Middle frontal gyrus (tissue), 1 donor: ENCODE data around the gene ARL16.

ENCODE experiments used
- DNase-seq: peaks from one replicate; pipeline ENCODE4 v3.0.0-alpha.2; 2015; ENCODE audit warnings: low spot score; ENCODE audit errors: extremely low spot score

The ARL16 gene

DNA sequence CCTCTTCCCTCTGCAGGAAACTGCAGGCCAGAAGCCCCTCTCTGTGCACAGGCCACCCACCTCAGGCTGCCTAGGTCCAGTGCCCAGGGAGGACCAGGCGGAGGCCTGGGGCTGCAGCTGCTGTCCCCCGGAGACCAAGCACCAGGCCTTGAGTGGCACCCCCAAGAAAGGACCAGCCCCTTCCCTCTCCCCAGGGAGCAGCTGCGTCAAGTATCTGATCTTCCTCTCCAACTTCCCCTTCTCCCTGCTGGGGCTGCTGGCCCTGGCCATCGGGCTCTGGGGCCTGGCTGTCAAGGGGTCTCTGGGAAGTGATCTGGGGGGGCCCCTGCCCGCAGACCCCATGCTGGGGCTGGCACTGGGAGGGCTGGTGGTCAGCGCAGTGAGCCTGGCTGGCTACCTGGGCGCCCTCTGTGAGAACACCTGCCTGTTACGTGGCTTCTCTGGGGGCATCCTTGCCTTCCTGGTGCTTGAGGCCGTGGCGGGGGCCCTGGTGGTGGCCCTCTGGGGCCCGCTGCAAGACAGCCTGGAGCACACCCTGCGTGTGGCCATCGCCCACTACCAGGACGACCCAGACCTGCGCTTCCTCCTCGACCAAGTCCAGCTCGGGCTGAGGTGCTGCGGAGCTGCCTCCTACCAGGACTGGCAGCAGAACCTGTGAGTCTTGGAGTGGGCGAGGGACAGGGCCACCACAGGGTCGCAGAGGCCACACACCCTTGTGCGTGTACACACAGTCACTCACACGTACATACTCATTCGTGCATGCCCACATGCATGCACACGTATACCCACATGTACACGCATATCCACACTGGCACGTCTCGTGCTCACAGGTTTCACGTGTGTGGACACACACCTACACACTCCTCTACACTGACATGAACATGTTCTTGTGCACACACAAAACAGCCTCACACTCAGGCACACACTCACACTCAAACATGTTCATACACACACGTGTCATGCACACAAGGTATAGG lies 38.3 kb downstream of the ARL16 start:
- no peak for DNase-seq

DNA sequence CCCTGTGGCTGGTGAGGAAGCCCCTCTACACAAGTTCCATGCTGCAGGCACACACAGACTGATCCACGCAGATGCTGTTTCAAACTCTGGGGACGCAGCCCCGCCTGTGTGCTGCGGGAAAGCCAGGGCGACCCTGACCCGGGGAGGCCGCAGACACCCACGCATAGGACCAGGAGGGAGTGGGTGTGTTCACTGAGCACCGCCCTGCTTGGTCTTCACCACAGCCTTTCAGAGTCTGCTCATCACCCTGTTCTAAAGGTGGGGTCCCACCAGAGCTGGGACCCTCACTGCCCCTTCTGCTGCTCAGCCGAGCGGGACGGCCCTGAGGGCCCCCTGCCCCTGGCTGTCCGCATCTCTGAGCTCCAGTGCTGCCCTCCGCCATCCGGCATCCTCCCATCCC lies 39.1 kb downstream of the ARL16 start:
- DNase-seq = no peak

DNA sequence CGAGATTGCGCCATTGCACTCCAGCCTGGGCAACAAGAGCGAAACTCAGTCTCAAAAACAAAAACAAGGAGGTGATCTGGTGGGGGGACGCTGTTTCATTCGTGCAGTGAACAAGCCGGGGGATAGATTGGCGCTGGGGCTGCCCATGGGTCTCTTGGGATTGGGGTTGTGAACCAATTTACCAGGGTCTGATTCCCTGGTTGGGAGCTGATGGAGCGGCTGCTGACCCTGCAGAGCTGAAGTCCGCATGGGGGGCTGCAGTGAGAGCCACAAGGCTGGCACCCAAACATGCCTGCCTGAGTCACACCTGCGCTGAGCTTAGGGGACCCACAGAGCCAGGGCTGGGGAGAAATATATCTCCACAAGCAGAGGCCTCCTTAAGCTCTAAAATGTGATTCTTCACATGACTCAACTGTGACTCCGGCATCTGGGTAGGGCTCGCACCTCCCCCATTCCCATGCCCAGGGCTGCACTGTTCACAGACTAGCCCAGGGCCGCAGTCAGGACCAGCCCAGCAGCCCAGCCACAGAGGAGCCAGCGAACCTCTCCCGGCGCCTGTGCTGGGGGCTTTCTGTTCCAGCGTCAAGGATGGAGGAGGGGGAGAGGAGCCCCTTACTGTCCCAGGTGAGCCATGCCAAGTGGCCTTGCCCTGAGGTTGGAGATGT lies 41.6 kb downstream of the ARL16 start:
- DNase-seq = no peak

DNA sequence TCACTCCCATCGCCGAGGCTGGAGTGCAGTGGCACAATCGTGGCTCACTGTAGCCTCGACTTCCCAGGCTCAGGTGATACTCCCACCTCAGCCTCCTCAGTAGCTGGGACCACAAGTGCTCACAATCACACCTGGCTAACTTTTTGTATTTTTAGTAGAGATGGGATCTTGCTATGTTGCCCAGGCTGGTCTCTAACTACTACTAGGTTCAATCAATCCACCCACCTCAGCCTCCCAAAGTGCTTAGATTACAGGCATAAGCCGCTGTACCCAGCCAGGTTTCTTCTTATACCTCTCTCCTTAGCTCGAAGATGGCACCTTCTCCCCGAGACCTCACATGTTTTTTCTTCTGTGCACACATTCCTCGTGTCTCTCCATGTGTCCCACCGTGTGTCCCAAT lies 43.6 kb downstream of the ARL16 start:
- no peak for DNase-seq

DNA sequence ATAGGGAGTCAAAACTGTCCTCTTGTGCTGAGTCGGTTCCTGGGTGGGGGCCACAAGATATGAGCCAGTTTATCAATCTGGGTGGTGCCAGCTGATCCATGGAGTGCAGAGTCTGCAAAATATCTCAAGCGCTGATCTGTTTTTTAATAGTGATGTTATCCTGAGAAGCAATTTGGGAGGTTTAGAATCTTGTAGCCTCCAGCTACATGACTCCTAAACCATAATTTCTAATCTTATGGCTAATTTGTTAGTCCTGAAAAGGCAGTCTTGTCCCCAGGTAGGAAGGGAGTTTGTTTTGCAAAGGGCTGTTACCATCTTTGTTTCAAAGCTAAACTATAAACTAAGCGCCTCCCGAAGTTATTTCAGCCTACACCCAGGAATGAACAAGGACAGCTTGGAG lies 44.9 kb downstream of the ARL16 start:
- no peak for DNase-seq

DNA sequence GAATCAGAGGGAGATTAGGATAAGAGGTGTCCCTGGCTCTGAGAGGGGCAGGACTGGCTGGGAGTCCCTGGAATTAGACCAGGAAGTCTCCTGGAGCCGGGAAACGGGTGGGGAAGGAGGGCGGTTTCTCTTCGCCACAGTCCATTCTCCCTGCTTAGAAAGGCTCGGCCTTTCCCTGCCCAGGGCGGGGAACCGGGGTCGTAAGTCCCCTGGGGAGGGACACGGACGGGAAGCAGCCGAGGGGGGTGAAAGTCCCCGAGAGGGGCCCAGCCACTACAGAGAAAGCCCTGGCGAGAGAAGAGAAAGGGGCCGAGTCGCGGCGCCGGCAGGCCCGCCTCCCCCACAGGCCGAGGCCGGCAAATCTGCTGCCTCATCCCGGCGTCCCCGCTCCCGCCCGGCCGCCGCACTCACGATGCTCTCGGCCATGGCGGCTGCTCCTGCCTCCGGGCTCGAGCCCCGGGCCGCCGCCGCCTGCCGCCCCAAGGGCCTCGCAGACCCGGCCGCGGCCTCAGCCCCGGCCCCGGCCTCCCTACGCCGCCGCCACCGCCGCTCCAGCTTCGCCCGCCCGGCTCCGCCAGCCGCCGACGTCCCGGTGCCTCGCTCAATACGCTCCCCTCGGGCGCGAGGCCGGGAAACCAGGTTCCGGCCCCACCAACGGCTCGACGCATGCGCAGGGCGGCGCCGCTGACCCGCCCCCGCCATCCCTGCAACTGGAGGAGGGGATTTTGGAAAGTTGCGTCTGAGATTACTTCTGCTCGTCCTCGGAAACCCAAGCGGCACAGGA lies 46.9 kb downstream of the ARL16 start, which contains the start of the genes NPLOC4 and TSPAN10:
Gene NPLOC4 (minus strand): TSS at position 608 of the 784 bp plus-strand sequence. CDS start 182 bp downstream, at position 426.
Gene TSPAN10 (plus strand): TSS at position 692 of the 784 bp plus-strand sequence. CDS start 5,217 bp downstream, outside the sequence.
- DNase-seq = peak; percentile 53

DNA sequence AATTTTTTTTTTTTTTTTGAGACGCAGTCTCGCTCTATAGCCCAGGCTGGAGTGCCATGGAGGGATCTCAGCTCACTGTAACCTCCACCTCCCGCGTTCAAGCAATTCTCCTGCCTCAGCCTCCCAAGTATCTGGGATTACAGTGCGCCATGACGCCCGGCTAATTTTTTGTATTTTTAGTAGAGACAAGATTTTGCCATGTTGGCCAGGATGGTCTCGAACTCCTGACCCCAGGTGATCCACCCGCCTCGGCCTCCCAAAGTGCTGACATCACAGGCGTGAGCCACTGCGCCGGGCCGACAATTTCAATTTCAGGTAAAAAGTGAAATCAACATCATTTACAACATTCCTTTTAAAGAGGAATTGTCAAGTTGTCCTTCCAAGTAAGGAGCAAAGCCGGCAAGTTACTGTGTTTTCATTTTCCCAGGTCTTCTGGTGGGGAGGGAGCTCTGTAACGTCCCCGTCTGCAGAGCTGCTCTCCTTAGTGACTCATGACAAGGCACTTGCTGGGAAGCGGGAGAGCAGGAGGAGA lies 47.6 kb downstream of the ARL16 start:
- no peak for DNase-seq

DNA sequence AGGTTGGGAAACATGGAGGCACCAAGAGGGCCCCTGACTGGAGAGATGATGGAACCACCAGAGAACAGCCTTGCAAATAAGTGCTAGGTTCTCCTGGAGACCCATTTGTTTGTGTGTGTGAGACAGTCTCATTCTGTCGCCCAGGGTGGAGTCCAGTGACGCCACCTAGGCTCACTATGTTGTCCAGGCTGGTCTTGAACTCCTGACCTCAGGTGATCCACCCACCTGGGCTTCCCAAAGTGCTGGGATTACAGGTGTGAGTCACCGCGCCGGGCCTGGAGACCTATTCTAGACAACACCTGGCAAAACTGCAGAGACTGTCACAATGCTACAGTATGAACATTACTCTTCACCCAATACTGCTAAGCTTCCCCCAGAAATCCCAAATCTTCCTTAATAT lies 48.2 kb downstream of the ARL16 start:
- DNase-seq = no peak

DNA sequence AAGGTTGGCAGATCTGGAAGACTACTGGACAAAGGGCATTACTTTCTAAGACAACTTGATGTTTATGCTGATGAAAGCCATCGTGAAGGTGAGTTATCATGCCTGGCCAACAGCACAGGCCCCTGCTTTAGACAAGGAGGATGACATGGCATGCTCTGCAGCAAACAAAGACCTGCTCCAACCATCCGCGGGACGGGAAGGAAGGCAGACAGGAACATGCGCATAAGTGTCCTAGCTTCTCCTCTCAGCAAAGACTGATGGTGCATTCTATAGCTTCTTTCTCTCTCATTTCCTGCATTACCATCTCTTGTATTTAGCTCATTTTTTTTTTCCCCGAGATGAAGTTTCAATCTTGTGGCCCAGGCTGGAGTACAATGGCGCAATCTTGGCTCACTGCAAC lies 52.1 kb downstream of the ARL16 start:
- DNase-seq = no peak
